Measurements from ENCODE around the gene VAX1. TPM values are rescaled to one million over a fixed set of nuclear protein-coding genes. Genes with fewer than 3 reads are reported as not detected.

VAX1 gene
- polyA plus RNA-seq, 1 experiment, result 0.23 TPM

DNA sequence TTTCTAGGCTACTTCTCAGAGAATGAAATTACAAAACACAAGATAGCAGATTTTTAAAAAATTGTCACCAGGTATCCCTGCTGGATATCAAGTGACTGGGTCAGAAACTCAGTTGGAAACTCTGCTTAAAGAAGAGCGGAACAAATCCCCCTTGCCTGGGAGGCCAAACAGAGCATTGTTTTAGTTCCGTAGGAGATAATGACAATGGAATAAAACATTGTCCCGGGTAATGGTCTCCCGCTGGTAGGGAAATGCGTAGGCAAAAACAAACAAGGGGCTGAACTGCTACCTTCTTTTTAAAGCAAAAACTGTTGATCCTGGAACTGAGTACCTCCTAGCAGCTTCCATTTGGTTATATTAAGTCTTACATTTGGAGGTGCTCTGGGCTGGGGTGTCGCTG lies 21.3 kb upstream of the VAX1 start:
- no peak overlapping the region for H3K4me3 ChIP-seq (ENCODE audit: low read depth, low read length)
- DNase-seq (ENCODE audit: low read depth), result no peak
- POLR2A ChIA-PET, result no interaction called here
- H3K36me3 ChIP-seq (ENCODE audit: control insufficient read depth, insufficient read depth, low read length), result no peaks in the 10 kb centered on the region
- H3K27me3 ChIP-seq (ENCODE audit: control insufficient read depth, insufficient read depth, low read length), result peaks cover 22% of the 10 kb centered on the region
- no peak for TF ChIP-seq CTCF (IDR thresholded peaks at IDR 0.05; ENCODE audit: insufficient read depth, low read depth, low read length)
- CTCF ChIA-PET, result interaction anchor here (1.0 to 6.7 kb wide), 5 partner anchors 8 to 363 kb away, joined by 3 to 54 read pairs (median 3); no protein-coding TSS in a partner anchor

GRCh38 chr10:117158297-117158696 lies 20.2 kb upstream of the VAX1 start:
- POLR2A ChIA-PET, result no interaction called here

GRCh38 chr10:117152668-117153067 lies 14.6 kb upstream of the VAX1 start:
- H3K4me3 ChIP-seq (ENCODE audit: low read depth, low read length), result no peak overlapping the region
- POLR2A ChIA-PET, result no interaction called here
- no peaks in the 10 kb centered on the region; the same call in none of the 2 replicates for H3K27me3 ChIP-seq (ENCODE audit: control insufficient read depth, insufficient read depth, low read length)
- TF ChIP-seq CTCF (IDR thresholded peaks at IDR 0.05; ENCODE audit: insufficient read depth, low read depth, low read length), result no peak
- CTCF ChIA-PET, result no interaction called here
- no peak for DNase-seq (ENCODE audit: low read depth)
- no peaks in the 10 kb centered on the region for H3K36me3 ChIP-seq (ENCODE audit: control insufficient read depth, insufficient read depth, low read length)

More at GRCh38 chr10:117158297-117158696, 20.2 kb upstream of the VAX1 start:
- TF ChIP-seq CTCF (IDR thresholded peaks at IDR 0.05; ENCODE audit: insufficient read depth, low read depth, low read length), result no peak
- Histone ChIP-seq H3K36me3 (ENCODE audit: control insufficient read depth, insufficient read depth, low read length) (no peaks in the 10 kb centered on the region), H3K4me3 (ENCODE audit: low read depth, low read length) (no peak overlapping the region), H3K27me3 (ENCODE audit: control insufficient read depth, insufficient read depth, low read length) (peaks cover 15% of the 10 kb centered on the region)
- CTCF ChIA-PET, result interaction anchor here (1.0 to 6.7 kb wide), 5 partner anchors 9 to 362 kb away, joined by 3 to 54 read pairs (median 6); no protein-coding TSS in a partner anchor
- DNase-seq (ENCODE audit: low read depth), result no peak

GRCh38 chr10:117148284-117148683 lies 10.2 kb upstream of the VAX1 start:
- ChIA-PET POLR2A (no interaction called here), CTCF (interaction anchor here (1.2 to 1.7 kb wide), 2 partner anchors 19 to 27 kb away, joined by 3 to 10 read pairs; no protein-coding TSS in a partner anchor)
- TF ChIP-seq CTCF (IDR thresholded peaks at IDR 0.05; ENCODE audit: insufficient read depth, low read depth, low read length), result no peak
- Histone ChIP-seq H3K4me3 (ENCODE audit: low read depth, low read length) (no peak overlapping the region), H3K27me3 (ENCODE audit: control insufficient read depth, insufficient read depth, low read length) (peaks cover 1% of the 10 kb centered on the region; the same call in 1 of the 2 replicates), H3K36me3 (ENCODE audit: control insufficient read depth, insufficient read depth, low read length) (no peaks in the 10 kb centered on the region)
- DNase-seq (ENCODE audit: low read depth), result no peak

DNA sequence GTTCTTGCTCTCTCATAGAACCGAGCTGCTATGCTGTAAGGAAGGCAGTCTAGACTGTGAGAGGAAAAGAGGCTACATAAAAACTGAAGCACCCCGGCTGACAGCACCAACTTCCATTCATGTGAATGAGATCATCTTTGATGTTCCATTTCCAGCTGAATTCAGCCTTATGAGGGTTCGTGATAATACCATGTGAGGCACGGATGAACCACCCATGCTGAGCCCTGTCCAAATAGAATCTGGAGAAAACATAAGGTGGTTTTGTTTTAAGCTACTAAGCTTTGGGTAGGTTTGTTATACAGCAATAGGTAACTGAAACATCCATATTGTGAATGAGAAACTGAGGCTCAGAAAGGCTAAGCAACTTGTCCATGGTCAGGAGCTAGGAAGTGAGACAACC lies 6.9 kb upstream of the VAX1 start:
- no peak for TF ChIP-seq CTCF (IDR thresholded peaks at IDR 0.05; ENCODE audit: insufficient read depth, low read depth, low read length)
- H3K27me3 ChIP-seq (ENCODE audit: control insufficient read depth, insufficient read depth, low read length), result peaks cover 3% of the 10 kb centered on the region; the same call in 1 of the 2 replicates
- POLR2A ChIA-PET, result interaction anchor here (0.6 kb wide), 1 partner anchor 170 kb away, joined by 6 read pairs; no protein-coding TSS in a partner anchor
- no peaks in the 10 kb centered on the region for H3K36me3 ChIP-seq (ENCODE audit: control insufficient read depth, insufficient read depth, low read length)
- CTCF ChIA-PET, result interaction anchor here (0.8 to 1.6 kb wide), 3 partner anchors 27 to 348 kb away, joined by 3 to 7 read pairs (median 6); no protein-coding TSS in a partner anchor
- DNase-seq (ENCODE audit: low read depth), result no peak
- H3K4me3 ChIP-seq (ENCODE audit: low read depth, low read length), result no peak overlapping the region
